ENCODE results near the gene GGT6.

- TF ChIP-seq CTCF (IDR thresholded peaks at IDR 0.05; ENCODE audit: insufficient read depth, low read length) (no peak), POLR2AphosphoS5 (IDR thresholded peaks at IDR 0.05; ENCODE audit: low read depth) (no peak), SPI1 (IDR thresholded peaks at IDR 0.05; ENCODE audit: borderline replicate concordance, low read depth) (no peak)
- TF ChIP-seq, protein P1, sequence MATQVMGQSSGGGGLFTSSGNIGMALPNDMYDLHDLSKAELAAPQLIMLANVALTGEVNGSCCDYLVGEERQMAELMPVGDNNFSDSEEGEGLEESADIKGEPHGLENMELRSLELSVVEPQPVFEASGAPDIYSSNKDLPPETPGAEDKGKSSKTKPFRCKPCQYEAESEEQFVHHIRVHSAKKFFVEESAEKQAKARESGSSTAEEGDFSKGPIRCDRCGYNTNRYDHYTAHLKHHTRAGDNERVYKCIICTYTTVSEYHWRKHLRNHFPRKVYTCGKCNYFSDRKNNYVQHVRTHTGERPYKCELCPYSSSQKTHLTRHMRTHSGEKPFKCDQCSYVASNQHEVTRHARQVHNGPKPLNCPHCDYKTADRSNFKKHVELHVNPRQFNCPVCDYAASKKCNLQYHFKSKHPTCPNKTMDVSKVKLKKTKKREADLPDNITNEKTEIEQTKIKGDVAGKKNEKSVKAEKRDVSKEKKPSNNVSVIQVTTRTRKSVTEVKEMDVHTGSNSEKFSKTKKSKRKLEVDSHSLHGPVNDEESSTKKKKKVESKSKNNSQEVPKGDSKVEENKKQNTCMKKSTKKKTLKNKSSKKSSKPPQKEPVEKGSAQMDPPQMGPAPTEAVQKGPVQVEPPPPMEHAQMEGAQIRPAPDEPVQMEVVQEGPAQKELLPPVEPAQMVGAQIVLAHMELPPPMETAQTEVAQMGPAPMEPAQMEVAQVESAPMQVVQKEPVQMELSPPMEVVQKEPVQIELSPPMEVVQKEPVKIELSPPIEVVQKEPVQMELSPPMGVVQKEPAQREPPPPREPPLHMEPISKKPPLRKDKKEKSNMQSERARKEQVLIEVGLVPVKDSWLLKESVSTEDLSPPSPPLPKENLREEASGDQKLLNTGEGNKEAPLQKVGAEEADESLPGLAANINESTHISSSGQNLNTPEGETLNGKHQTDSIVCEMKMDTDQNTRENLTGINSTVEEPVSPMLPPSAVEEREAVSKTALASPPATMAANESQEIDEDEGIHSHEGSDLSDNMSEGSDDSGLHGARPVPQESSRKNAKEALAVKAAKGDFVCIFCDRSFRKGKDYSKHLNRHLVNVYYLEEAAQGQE (IDR thresholded peaks at IDR 0.05; ENCODE audit: insufficient replicate concordance, low read depth) = no peak
Measured at GRCh38 chr17:4559139-4559791, 1.1 kb downstream of the GGT6 start.

Data from HL-60 (cell line).